ENCODE measurements around the gene PAXIP1.

The PAXIP1 gene

DNA sequence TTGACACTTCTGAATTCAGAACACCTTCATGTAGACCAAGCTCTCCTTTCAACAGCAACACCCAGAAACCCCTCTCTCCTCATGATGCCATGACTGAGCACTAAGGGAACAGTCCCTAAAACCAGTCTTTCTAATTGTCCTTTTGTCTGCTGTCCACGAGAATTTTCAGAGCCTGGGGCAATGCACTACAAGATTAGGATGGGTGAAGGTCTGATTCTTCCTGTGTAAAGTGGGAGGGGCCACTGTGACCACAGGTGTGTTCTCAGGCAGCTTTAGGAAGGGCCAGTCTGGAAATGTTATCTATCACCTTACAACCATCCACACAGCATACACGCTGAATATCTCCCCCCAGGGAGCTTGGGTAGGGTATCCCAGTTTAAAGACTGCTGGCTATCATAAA is 7.9 kb downstream of the PAXIP1 start:
- Histone ChIP-seq H3K27ac (ENCODE audit: low read depth, low read length) (no peak overlapping the region), H3K36me3 (ENCODE audit: low read length) (peaks cover 51% of the 10 kb centered on the region), H3F3A (ENCODE audit: insufficient read depth) (no peaks in the 10 kb centered on the region), H3K9ac (ENCODE audit: low read length) (no peak overlapping the region), H3K9me3 (ENCODE audit: insufficient read depth, low read length) (no peaks in the 10 kb centered on the region), H3K4me3 (ENCODE audit: insufficient read depth, low read length, poor library complexity, severe bottlenecking) (no peak overlapping the region), H4K20me1 (ENCODE audit: low read depth, low read length) (no peaks in the 10 kb centered on the region; the same call in 1 of the 2 replicates), H3K4me2 (ENCODE audit: low read depth, low read length, poor library complexity, severe bottlenecking) (no peak overlapping the region), H3K9me2 (replicated peaks; ENCODE audit: insufficient read depth, low read length) (no peaks in the 10 kb centered on the region), H3K79me2 (ENCODE audit: insufficient read depth, low read length) (peaks cover 45% of the 10 kb centered on the region), H3K27me3 (ENCODE audit: low read length) (no peaks in the 10 kb centered on the region), H2AFZ (ENCODE audit: low read depth, low read length, severe bottlenecking) (no peak overlapping the region)
- TF ChIP-seq, protein P1, sequence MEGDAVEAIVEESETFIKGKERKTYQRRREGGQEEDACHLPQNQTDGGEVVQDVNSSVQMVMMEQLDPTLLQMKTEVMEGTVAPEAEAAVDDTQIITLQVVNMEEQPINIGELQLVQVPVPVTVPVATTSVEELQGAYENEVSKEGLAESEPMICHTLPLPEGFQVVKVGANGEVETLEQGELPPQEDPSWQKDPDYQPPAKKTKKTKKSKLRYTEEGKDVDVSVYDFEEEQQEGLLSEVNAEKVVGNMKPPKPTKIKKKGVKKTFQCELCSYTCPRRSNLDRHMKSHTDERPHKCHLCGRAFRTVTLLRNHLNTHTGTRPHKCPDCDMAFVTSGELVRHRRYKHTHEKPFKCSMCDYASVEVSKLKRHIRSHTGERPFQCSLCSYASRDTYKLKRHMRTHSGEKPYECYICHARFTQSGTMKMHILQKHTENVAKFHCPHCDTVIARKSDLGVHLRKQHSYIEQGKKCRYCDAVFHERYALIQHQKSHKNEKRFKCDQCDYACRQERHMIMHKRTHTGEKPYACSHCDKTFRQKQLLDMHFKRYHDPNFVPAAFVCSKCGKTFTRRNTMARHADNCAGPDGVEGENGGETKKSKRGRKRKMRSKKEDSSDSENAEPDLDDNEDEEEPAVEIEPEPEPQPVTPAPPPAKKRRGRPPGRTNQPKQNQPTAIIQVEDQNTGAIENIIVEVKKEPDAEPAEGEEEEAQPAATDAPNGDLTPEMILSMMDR (IDR thresholded peaks at IDR 0.05; ENCODE audit: insufficient read depth, low read length, poor library complexity, severe bottlenecking) = no peak
- TF ChIP-seq EZH2phosphoT487 (conservative IDR thresholded peaks at IDR 0.05; ENCODE audit: low read length) = no peak

DNA sequence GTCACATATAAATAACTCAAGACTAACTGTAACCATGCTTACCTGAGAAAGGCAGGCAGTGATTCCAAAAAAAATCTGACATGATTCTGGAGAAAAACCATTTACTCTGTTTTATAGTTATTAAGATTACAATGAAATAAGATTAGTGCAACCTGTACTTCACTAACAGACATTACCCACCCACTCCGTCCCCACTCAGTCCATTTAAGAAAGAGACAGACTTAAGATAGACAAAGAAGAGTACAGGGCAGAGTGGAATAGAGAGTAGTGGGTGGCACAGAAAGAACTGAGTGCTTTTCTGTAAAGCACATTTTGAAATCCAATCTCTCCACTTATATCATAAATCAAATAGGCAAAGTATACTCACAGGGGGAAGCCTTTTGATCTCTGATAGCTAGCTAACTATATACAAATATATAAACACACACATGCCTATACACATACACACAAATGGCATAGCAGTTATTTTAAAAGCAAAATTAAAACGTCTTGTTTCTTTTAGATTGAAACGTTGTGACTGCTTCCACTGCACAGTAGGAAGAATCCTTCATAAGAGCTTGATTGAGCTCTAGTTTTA is 11.9 kb downstream of the PAXIP1 start:
- H3K9ac ChIP-seq (ENCODE audit: low read length) = no peak overlapping the region
- H3K9me3 ChIP-seq (ENCODE audit: insufficient read depth, low read length) = no peaks in the 10 kb centered on the region
- no peak overlapping the region for H3K4me3 ChIP-seq (ENCODE audit: insufficient read depth, low read length, poor library complexity, severe bottlenecking)
- no peak overlapping the region for H3K27ac ChIP-seq (ENCODE audit: low read depth, low read length)
- no peaks in the 10 kb centered on the region for H3K9me2 ChIP-seq (replicated peaks; ENCODE audit: insufficient read depth, low read length)
- H3K36me3 ChIP-seq (ENCODE audit: low read length) = peaks cover 53% of the 10 kb centered on the region; the same call in 1 of the 2 replicates
- no peak overlapping the region for H2AFZ ChIP-seq (ENCODE audit: low read depth, low read length, severe bottlenecking)
- H3K79me2 ChIP-seq (ENCODE audit: insufficient read depth, low read length) = peaks cover 35% of the 10 kb centered on the region
- no peak overlapping the region for H3K4me2 ChIP-seq (ENCODE audit: low read depth, low read length, poor library complexity, severe bottlenecking)
- TF ChIP-seq EZH2phosphoT487 (conservative IDR thresholded peaks at IDR 0.05; ENCODE audit: low read length) = no peak
- TF ChIP-seq, protein P1 (IDR thresholded peaks at IDR 0.05; ENCODE audit: insufficient read depth, low read length, poor library complexity, severe bottlenecking) = no peak
- H3F3A ChIP-seq (ENCODE audit: insufficient read depth) = no peaks in the 10 kb centered on the region
- no peaks in the 10 kb centered on the region for H3K27me3 ChIP-seq (ENCODE audit: low read length)
- peaks cover 12% of the 10 kb centered on the region; the same call in 1 of the 2 replicates for H4K20me1 ChIP-seq (ENCODE audit: low read depth, low read length)

DNA sequence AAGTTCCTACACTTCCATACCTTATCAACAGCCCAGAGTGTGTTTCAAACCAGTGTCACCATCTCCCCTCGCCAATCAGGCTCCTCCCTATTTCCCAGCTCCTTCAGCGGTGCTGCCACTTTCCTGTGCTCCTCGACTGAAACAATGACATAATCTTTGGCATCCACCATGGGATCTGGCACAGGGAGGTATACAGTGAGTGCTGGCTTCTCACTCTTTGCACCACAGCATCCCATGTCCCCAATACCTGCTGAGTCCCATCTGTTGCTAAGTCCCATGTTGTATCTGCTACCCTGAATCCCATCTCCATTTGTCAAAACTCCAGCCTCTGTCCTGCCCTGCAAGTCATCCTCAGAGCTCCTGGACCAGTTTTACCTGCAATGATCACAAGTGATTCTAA is 15.4 kb downstream of the PAXIP1 start:
- no peak overlapping the region for H3K9ac ChIP-seq (ENCODE audit: low read length)
- no peak overlapping the region for H2AFZ ChIP-seq (ENCODE audit: low read depth, low read length, severe bottlenecking)
- H3K9me3 ChIP-seq (ENCODE audit: insufficient read depth, low read length) = no peaks in the 10 kb centered on the region
- no peak for TF ChIP-seq EZH2phosphoT487 (conservative IDR thresholded peaks at IDR 0.05; ENCODE audit: low read length)
- TF ChIP-seq, protein P1 (IDR thresholded peaks at IDR 0.05; ENCODE audit: insufficient read depth, low read length, poor library complexity, severe bottlenecking) = no peak
- H3K27me3 ChIP-seq (ENCODE audit: low read length) = no peaks in the 10 kb centered on the region
- peaks cover 39% of the 10 kb centered on the region; the same call in 1 of the 2 replicates for H3K36me3 ChIP-seq (ENCODE audit: low read length)
- H3K4me2 ChIP-seq (ENCODE audit: low read depth, low read length, poor library complexity, severe bottlenecking) = no peak overlapping the region
- no peak overlapping the region for H3K27ac ChIP-seq (ENCODE audit: low read depth, low read length)
- H4K20me1 ChIP-seq (ENCODE audit: low read depth, low read length) = peaks cover 15% of the 10 kb centered on the region; the same call in 1 of the 2 replicates
- no peaks in the 10 kb centered on the region for H3F3A ChIP-seq (ENCODE audit: insufficient read depth)
- no peak overlapping the region for H3K4me3 ChIP-seq (ENCODE audit: insufficient read depth, low read length, poor library complexity, severe bottlenecking)
- H3K9me2 ChIP-seq (replicated peaks; ENCODE audit: insufficient read depth, low read length) = no peaks in the 10 kb centered on the region
- H3K79me2 ChIP-seq (ENCODE audit: insufficient read depth, low read length) = peaks cover 18% of the 10 kb centered on the region

All from SU-DHL-6 (cell line).